22Rv1 (cell line): ENCODE measurements around the gene CENPP.

Experiments
- H3K27ac ChIP-seq: fragments of 450-650 bp; 2 replicates; pipeline ENCODE4 v1.5.1; 2017
- CTCF ChIP-seq: fragments of 450-650 bp; IDR thresholded peaks from 2 replicates; pipeline ENCODE4 v1.5.1; 2017; ENCODE audit warnings: mild to moderate bottlenecking
- ZFX ChIP-seq: fragments of 450-650 bp; IDR thresholded peaks from 2 replicates; pipeline ENCODE4 v1.6.1; 2017; ENCODE audit warnings: antibody characterized with exemption, borderline replicate concordance

The CENPP gene

DNA sequence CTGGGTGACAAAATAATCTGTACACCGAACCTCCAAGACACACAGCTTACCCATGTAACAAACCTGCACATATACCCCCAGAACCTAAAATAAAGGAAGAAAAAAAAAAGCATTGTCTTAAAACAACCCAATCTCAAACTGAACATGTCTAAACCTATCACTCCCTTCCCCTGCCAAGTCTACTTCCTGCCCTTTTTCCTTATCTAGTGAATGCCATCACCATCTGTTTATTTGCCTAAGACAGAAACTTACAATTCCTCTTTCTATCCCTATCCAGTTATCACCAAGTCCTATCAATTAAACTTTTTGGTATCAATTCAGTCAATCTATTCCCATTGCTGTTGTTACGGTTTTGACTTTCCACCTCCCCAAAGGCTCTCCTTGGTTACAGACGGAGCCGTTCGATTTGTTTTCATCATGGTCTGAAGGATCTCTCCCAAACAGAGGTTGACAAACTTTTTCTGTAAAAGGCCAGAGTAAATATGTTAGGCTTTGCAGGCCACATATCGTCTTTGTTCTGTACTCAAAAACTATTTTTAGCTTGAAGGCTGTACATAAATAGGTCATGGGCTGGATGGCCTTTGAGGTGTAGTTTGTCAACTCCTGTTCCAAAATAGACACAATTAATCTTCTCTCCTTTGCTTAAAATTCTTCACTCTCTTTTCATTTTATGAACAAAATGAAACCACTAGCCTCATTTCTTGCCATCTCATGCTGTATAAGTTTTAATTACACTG is 12.7 kb upstream of the CENPP start:
- TF ChIP-seq ZFX (no peak), CTCF (no peak)
- H3K27ac ChIP-seq: no peak overlapping the region

GRCh38 chr9:92313624-92314012 is 12.1 kb upstream of the CENPP start:
- TF ChIP-seq CTCF (no peak), ZFX (no peak)
- H3K27ac ChIP-seq: no peak overlapping the region

DNA sequence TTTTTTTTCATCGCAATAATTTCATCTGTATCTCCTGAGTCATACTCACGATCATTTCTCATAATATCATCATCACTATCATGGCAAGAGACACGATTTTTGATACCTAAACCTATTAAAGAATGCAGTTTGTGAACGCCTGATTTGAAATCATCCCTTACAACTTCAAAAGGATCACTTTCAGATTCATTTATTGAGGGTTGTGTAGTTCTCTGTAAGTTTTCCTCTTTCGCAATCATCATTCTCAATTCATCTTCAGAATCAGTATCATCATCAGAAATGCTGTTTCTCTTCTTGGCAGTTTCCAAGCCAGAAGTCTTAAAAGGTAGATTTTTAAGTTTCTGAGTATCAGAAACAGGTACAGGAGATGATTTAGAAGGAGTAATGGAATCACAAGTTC is 10.3 kb upstream of the CENPP start:
- H3K27ac ChIP-seq: no peak overlapping the region
- TF ChIP-seq CTCF: no peak
- TF ChIP-seq ZFX: no peak

- H3K27ac ChIP-seq: peak overlapping the region; percentile 93; the same call in 1 of the 2 replicates
These were observed 1.3 kb upstream of the CENPP start for GRCh38 chr9:92324431-92324830.

GRCh38 chr9:92324889-92325268 is 874 bp upstream of the CENPP start:
- H3K27ac ChIP-seq: peak overlapping the region; percentile 93
- no peak for TF ChIP-seq ZFX
- no peak for TF ChIP-seq CTCF

More at GRCh38 chr9:92324431-92324830, 1.3 kb upstream of the CENPP start:
- TF ChIP-seq ZFX: no peak
- TF ChIP-seq CTCF: no peak

- peak overlapping the region; percentile 93 for H3K27ac ChIP-seq
- TF ChIP-seq CTCF (no peak), ZFX (no peak)
These were observed 293 bp downstream of the CENPP start for GRCh38 chr9:92325991-92326500.

- TF ChIP-seq CTCF (no peak), ZFX (no peak)
- no peak overlapping the region for H3K27ac ChIP-seq
These were observed 1.6 kb downstream of the CENPP start for GRCh38 chr9:92327283-92327850.
